ENCODE results near the gene FAM3A.

GRCh38 chrX:154473683-154474082 is 42.3 kb downstream of the FAM3A start:
- no peak for TF ChIP-seq EZH2 (optimal IDR thresholded peaks at IDR 0.05; ENCODE audit: low read depth, low read length)
- no peak for TF ChIP-seq CTCF (IDR thresholded peaks at IDR 0.05; ENCODE audit: low read length)
- no peak for TF ChIP-seq EZH2phosphoT487 (IDR thresholded peaks at IDR 0.05; ENCODE audit: low read length)

Measured in MM.1S (cell line).